SH-SY5Y (cell line): ENCODE data around the gene CCN5.

Experiments used
- GATA2 ChIP-seq: IDR thresholded peaks from 2 replicates; pipeline ENCODE4 v1.6.1; 2011; ENCODE audit warnings: mild to moderate bottlenecking, low read depth, low read length
- GATA3 ChIP-seq: IDR thresholded peaks from 2 replicates; pipeline ENCODE4 v1.6.1; 2011; ENCODE audit warnings: low read depth, mild to moderate bottlenecking, low read length, moderate library complexity

DNA sequence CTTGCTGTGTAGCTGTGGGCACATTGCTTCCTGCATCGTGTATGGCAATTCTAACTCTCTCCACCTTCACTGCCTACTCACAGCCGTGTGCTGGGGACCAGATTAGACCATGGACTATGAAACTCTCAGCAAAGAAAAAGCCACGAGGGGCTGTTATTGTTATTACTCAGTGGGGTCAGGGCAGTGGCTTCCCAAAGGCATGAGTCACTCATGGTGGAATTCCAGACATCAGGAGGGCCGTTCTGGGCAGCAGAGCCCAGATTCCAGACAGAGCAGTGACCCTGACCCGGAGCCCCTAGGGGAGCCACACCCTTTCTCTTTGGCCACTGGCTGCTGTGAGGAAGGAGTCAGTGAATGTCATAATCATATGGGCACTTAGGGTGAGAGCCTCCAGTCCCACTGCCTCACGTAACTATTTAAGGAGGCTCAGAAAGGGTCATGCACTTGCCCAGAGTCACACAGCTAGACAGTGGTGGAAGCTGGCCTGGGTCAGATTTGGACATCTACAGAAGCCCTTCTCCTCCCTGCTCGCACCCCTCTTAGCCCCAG, 22.2 kb upstream of the CCN5 start:
- TF ChIP-seq GATA2 (no peak), GATA3 (no peak)
